ENCODE measurements around the gene DCUN1D2. TPM values are rescaled to one million over a fixed set of nuclear protein-coding genes. Genes with fewer than 3 reads are reported as not detected.

DCUN1D2 gene
- total RNA-seq, 4 donors from 2014 or later: 12.0 to 35.2 (median 18.9) TPM

DNA sequence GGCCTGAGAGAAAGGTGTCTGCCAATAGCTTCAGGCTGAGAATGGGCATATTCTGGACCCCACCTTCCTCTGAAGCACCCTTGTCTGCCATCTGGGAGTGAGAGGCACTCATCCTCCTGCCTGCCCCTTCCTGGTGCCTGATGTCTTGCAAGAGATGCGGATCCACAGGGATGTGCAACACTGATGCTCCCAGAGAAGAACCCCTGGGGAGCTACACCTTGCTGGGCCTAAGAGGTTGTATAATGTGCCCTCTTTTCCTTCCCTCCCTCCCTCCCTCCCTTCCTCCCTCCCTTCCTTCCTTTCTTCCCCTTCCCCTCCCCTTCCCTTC is 71.8 kb downstream of the DCUN1D2 start:
- intact Hi-C loops (cut with DNase I; ENCODE audit: low total_unique reads): no loop called here
- H3K4me3 ChIP-seq (ENCODE audit: low read depth, poor library complexity, severe bottlenecking): no peak overlapping the region
- TF ChIP-seq, protein P1, sequence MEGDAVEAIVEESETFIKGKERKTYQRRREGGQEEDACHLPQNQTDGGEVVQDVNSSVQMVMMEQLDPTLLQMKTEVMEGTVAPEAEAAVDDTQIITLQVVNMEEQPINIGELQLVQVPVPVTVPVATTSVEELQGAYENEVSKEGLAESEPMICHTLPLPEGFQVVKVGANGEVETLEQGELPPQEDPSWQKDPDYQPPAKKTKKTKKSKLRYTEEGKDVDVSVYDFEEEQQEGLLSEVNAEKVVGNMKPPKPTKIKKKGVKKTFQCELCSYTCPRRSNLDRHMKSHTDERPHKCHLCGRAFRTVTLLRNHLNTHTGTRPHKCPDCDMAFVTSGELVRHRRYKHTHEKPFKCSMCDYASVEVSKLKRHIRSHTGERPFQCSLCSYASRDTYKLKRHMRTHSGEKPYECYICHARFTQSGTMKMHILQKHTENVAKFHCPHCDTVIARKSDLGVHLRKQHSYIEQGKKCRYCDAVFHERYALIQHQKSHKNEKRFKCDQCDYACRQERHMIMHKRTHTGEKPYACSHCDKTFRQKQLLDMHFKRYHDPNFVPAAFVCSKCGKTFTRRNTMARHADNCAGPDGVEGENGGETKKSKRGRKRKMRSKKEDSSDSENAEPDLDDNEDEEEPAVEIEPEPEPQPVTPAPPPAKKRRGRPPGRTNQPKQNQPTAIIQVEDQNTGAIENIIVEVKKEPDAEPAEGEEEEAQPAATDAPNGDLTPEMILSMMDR (IDR thresholded peaks at IDR 0.05): no peak
- TF ChIP-seq POLR2A (IDR thresholded peaks at IDR 0.05): no peak
- DNase-seq (ENCODE audit: low spot score in 2 of 2): no peak
- 88 to 100% methylated on average over 1 of the region's 1 CpG for whole genome bisulfite sequencing, 2 donors

DNA sequence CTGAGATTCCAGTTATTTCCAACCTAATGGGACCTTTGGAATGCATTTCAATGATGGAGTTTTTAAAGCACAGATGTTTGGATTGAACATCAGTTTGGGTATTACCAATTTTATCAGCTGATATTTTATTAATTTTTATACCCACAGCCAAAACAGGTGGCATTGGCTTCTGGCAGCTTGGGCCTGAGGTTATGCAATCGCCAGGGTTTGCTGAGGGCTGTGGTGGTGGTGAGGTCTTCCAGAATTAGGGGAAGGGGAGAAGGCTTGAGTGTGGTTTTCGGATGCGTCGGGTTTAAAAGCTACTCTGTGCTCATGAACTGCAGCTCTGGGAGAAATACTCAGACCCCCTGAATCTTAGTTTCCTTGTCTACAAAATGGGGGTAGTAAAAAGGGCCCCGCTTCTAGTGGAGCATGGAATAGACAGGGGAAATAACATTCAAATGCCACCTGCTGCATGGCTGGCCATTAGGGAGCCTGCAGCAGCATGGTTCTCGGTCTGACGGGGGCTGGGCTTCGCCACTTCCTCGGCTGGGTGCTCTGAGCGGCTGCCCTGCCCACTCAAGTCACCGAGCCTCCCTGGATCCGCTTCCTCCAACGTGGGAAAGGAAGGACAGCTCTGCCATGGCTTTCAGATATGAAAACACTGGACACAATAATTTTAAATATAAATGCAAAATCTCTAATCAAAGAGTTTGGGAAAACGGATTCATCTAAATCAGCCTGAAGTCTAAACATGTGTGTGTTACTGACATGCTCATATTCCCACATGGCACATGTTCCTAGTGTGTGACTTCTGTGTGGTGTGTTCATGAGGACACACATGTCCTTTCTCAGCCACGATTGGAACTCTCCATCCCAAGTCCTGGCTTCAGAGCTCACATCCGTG is 72.4 kb downstream of the DCUN1D2 start:
- WGBS, 2 donors: 67 to 70% methylated on average over 16 of the region's 16 CpGs
- TF ChIP-seq POLR2A (IDR thresholded peaks at IDR 0.05): no peak
- TF ChIP-seq, protein P1 (IDR thresholded peaks at IDR 0.05): no peak
- no peak overlapping the region for H3K4me3 ChIP-seq (ENCODE audit: low read depth, poor library complexity, severe bottlenecking)
- intact Hi-C loops (cut with DNase I; ENCODE audit: low total_unique reads): no loop called here
- no peak for DNase-seq (ENCODE audit: low spot score in 2 of 2)

DNA sequence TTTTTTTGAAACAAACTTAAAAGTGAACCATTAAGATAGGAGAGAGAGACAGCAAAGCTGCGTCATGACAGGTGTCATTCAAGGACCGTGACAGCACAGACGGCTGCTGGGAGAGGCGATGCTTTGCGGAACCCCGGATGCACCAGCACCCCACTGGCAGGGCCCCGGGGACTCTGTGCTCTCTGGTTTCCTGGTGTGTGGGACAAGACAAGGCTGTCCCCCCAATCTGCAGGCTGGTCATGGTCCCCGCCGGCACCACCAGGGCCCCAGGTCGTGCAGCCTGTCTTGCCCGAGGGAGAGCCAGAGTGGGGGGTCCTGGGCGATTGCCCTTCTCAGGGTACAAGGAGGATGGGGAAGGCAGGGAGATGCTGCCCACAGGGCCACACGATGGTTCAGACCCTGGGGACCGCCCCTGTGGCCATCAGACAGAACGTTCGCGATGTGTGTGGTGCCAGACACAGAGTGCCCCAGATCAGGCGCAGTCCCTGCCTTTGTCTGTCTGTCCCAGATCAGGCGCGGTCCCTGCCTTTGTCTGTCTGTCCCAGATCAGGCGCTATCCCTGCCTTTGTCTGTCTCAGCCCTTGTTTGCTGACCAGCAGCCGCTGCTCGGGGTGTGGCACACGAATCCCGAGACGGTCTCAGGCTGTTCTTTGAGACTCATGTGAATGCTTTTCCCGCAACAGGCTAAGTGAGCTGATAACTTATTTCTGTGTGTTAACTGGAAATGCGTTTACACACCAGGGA is 73.3 kb downstream of the DCUN1D2 start:
- DNase-seq (ENCODE audit: low spot score in 2 of 2): no peak
- H3K4me3 ChIP-seq (ENCODE audit: low read depth, poor library complexity, severe bottlenecking): no peak overlapping the region
- WGBS, 2 donors: 73 to 76% methylated on average over 24 to 28 of the region's 28 CpGs
- TF ChIP-seq POLR2A (IDR thresholded peaks at IDR 0.05): no peak
- TF ChIP-seq, protein P1 (IDR thresholded peaks at IDR 0.05): no peak
- intact Hi-C loops (cut with DNase I; ENCODE audit: low total_unique reads): no loop called here

DNA sequence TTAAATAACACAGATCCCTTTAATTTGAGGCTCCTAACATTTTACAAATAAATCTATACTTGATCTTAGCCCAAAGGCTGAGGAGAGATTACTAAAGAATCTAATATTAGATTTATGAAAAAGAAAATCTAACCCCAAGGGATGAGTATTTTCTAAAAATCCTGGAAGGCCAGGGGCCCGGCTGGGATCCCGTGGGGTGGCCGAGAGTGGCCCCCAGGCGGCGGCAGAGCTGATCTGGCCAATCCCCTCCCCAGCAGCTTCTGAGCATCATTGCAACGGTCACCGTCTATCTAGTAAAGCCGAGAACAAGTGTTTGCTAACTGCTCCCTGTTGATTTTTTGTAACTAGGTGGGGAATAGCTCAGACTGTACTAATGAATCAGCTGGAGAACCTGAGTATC is 74.7 kb downstream of the DCUN1D2 start:
- TF ChIP-seq, protein P1 (IDR thresholded peaks at IDR 0.05): no peak
- TF ChIP-seq POLR2A (IDR thresholded peaks at IDR 0.05): no peak

DNA sequence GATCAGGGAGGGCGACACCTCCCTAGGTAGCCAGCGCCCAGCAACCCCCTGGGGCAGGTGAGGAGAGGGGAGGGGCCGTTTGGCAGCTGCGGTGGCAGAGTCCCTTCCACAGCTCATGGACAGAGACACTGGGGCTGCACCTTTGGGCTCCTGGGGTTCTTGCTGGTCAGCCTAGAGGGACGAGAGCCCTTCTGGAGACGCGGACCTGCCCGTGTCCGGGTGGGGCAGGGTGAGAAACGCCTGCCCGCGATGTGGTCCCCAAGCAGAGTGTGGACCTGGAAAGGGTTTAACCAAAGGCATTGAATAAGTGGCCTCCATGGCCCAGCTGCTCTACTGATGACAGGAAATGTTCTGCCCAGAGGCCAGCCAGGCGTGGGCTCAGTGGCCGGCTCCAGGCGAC is 75.5 kb downstream of the DCUN1D2 start:
- TF ChIP-seq POLR2A (IDR thresholded peaks at IDR 0.05): no peak
- TF ChIP-seq, protein P1 (IDR thresholded peaks at IDR 0.05): no peak
- DNase-seq (ENCODE audit: low spot score in 2 of 2): no peak
- intact Hi-C loops (cut with DNase I; ENCODE audit: low total_unique reads): no loop called here
- 88 to 91% methylated on average over 11 to 15 of the region's 15 CpGs for WGBS, 2 donors
- no peak overlapping the region for H3K4me3 ChIP-seq (ENCODE audit: low read depth, poor library complexity, severe bottlenecking)

More for the DNA sequence above, 74.7 kb downstream of the DCUN1D2 start:
- DNase-seq (ENCODE audit: low spot score in 2 of 2): no peak
- 72% methylated on average over 8 of the region's 8 CpGs for WGBS, 2 donors
- H3K4me3 ChIP-seq (ENCODE audit: low read depth, poor library complexity, severe bottlenecking): no peak overlapping the region
- intact Hi-C loops (cut with DNase I; ENCODE audit: low total_unique reads): no loop called here
